Fibroblast of lung (primary cell): ENCODE data around the gene PRDX3.
"Not testable (repeated sequence)": the region's sequence is repeated elsewhere in the genome, so short reads cannot be mapped to it uniquely, and the experiment has no call there.

Experiments used
- CTCF ChIP-seq, 2 donors: IDR thresholded peaks in 1 of 2; conservative IDR thresholded peaks in 1 of 2; 1 replicate in 1 of 2; 2 replicates in 1 of 2; pipeline ENCODE4 v1.5.1; 2011 to 2012; ENCODE audit warnings: low read length in 2 of 2, control low read depth in 1 of 2, inconsistent platforms in 1 of 2, low read depth in 1 of 2, mild to moderate bottlenecking in 1 of 2
- EZH2 ChIP-seq: IDR thresholded peaks from 2 replicates; pipeline ENCODE4 v1.5.1; 2012; ENCODE audit warnings: low read length, control low read depth, mild to moderate bottlenecking; ENCODE audit errors: missing control alignments

GRCh38 chr10:119180850-119181400 lies 2.3 kb upstream of the PRDX3 start:
- not testable (repeated sequence) for TF ChIP-seq CTCF (conservative IDR thresholded peaks at IDR 0.05 in 1 of 2, IDR thresholded peaks at IDR 0.05 in 1 of 2; ENCODE audit: low read depth in 1 of 2, low read length in 2 of 2); EZH2
